Measurements from ENCODE around the gene FUS. TPM values are rescaled to one million over a fixed set of nuclear protein-coding genes. Genes with fewer than 3 reads are reported as not detected.

Gene FUS
- total RNA-seq, 1 donor from 2014 or later = 309 TPM

GRCh38 chr16:31130899-31131298 is 49.0 kb upstream of the FUS start:
- DNase-seq (ENCODE audit: low read depth) = no peak

GRCh38 chr16:31131416-31131815 is 48.5 kb upstream of the FUS start:
- peaks cover 14% of the 10 kb centered on the region for H3K36me3 Mint-ChIP-seq (ENCODE audit: low read depth, unreplicated experiment)
- peaks cover 6% of the 10 kb centered on the region for H3K27me3 Mint-ChIP-seq (ENCODE audit: low read depth, unreplicated experiment)
- Histone ChIP-seq H4K20me1 (ENCODE audit: insufficient read depth, low read length) (no peaks in the 10 kb centered on the region), H3K4me3 (ENCODE audit: insufficient read depth, low read depth, low read length) (no peak overlapping the region), H3K36me3 (ENCODE audit: insufficient read depth, low read length) (no peaks in the 10 kb centered on the region), H3K9ac (ENCODE audit: low read length) (no peak overlapping the region), H3K9me3 (ENCODE audit: insufficient read depth, low read depth, low read length) (no peaks in the 10 kb centered on the region), H2AFZ (ENCODE audit: low read depth, low read length) (no peak overlapping the region), H3K27ac (ENCODE audit: low read depth, low read length) (no peak overlapping the region), H3K4me1 (ENCODE audit: insufficient read depth, low read length) (peaks cover 16% of the 10 kb centered on the region), H3K27me3 (ENCODE audit: insufficient read depth, low read length) (no peaks in the 10 kb centered on the region), H3K79me2 (ENCODE audit: insufficient read depth, low read length) (no peaks in the 10 kb centered on the region), H3K4me2 (ENCODE audit: low read length) (no peak overlapping the region)
- H3K4me1 Mint-ChIP-seq (ENCODE audit: low read depth, unreplicated experiment) = peaks cover 4% of the 10 kb centered on the region
- H3K27ac Mint-ChIP-seq (ENCODE audit: unreplicated experiment) = no peak overlapping the region
- no peak for TF ChIP-seq EZH2 (IDR thresholded peaks at IDR 0.05; ENCODE audit: insufficient read depth, low read length)
- TF ChIP-seq, protein P1, sequence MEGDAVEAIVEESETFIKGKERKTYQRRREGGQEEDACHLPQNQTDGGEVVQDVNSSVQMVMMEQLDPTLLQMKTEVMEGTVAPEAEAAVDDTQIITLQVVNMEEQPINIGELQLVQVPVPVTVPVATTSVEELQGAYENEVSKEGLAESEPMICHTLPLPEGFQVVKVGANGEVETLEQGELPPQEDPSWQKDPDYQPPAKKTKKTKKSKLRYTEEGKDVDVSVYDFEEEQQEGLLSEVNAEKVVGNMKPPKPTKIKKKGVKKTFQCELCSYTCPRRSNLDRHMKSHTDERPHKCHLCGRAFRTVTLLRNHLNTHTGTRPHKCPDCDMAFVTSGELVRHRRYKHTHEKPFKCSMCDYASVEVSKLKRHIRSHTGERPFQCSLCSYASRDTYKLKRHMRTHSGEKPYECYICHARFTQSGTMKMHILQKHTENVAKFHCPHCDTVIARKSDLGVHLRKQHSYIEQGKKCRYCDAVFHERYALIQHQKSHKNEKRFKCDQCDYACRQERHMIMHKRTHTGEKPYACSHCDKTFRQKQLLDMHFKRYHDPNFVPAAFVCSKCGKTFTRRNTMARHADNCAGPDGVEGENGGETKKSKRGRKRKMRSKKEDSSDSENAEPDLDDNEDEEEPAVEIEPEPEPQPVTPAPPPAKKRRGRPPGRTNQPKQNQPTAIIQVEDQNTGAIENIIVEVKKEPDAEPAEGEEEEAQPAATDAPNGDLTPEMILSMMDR (IDR thresholded peaks at IDR 0.05; ENCODE audit: insufficient read depth, low read depth, low read length) = no peak
- DNase-seq (ENCODE audit: low read depth) (no peak), FAIRE-seq (no peak)
- H3K4me3 Mint-ChIP-seq (ENCODE audit: unreplicated experiment) = no peak overlapping the region
- peaks cover 2% of the 10 kb centered on the region for H3K9me3 Mint-ChIP-seq (ENCODE audit: unreplicated experiment)

More at GRCh38 chr16:31130899-31131298, 49.0 kb upstream of the FUS start:
- Histone ChIP-seq H3K4me1 (ENCODE audit: insufficient read depth, low read length) (peaks cover 16% of the 10 kb centered on the region), H3K9ac (ENCODE audit: low read length) (no peak overlapping the region), H3K79me2 (ENCODE audit: insufficient read depth, low read length) (no peaks in the 10 kb centered on the region), H4K20me1 (ENCODE audit: insufficient read depth, low read length) (no peaks in the 10 kb centered on the region), H3K27ac (ENCODE audit: low read depth, low read length) (no peak overlapping the region), H3K27me3 (ENCODE audit: insufficient read depth, low read length) (no peaks in the 10 kb centered on the region), H3K4me2 (ENCODE audit: low read length) (no peak overlapping the region), H2AFZ (ENCODE audit: low read depth, low read length) (no peak overlapping the region), H3K9me3 (ENCODE audit: insufficient read depth, low read depth, low read length) (no peaks in the 10 kb centered on the region), H3K36me3 (ENCODE audit: insufficient read depth, low read length) (no peaks in the 10 kb centered on the region), H3K4me3 (ENCODE audit: insufficient read depth, low read depth, low read length) (no peak overlapping the region)
- TF ChIP-seq EZH2 (IDR thresholded peaks at IDR 0.05; ENCODE audit: insufficient read depth, low read length) = no peak
- TF ChIP-seq, protein P1 (IDR thresholded peaks at IDR 0.05; ENCODE audit: insufficient read depth, low read depth, low read length) = no peak
- peaks cover 3% of the 10 kb centered on the region for H3K4me1 Mint-ChIP-seq (ENCODE audit: low read depth, unreplicated experiment)
- peaks cover 17% of the 10 kb centered on the region for H3K36me3 Mint-ChIP-seq (ENCODE audit: low read depth, unreplicated experiment)
- H3K27ac Mint-ChIP-seq (ENCODE audit: unreplicated experiment) = no peak overlapping the region
- peaks cover 6% of the 10 kb centered on the region for H3K27me3 Mint-ChIP-seq (ENCODE audit: low read depth, unreplicated experiment)
- H3K9me3 Mint-ChIP-seq (ENCODE audit: unreplicated experiment) = peaks cover 2% of the 10 kb centered on the region
- H3K4me3 Mint-ChIP-seq (ENCODE audit: unreplicated experiment) = no peak overlapping the region
- FAIRE-seq = no peak

GRCh38 chr16:31131841-31132271 is 48.1 kb upstream of the FUS start:
- peaks cover 14% of the 10 kb centered on the region for H3K36me3 Mint-ChIP-seq (ENCODE audit: low read depth, unreplicated experiment)
- no peaks in the 10 kb centered on the region for H4K20me1 ChIP-seq (ENCODE audit: insufficient read depth, low read length)
- H3K4me1 Mint-ChIP-seq (ENCODE audit: low read depth, unreplicated experiment) = peaks cover 4% of the 10 kb centered on the region
- no peak for FAIRE-seq
- no peaks in the 10 kb centered on the region for H3K9me3 ChIP-seq (ENCODE audit: insufficient read depth, low read depth, low read length)
- no peak overlapping the region for H3K27ac Mint-ChIP-seq (ENCODE audit: unreplicated experiment)
- no peaks in the 10 kb centered on the region for H3K36me3 ChIP-seq (ENCODE audit: insufficient read depth, low read length)
- no peaks in the 10 kb centered on the region for H3K27me3 ChIP-seq (ENCODE audit: insufficient read depth, low read length)
- no peak overlapping the region for H3K4me3 Mint-ChIP-seq (ENCODE audit: unreplicated experiment)
- H3K9me3 Mint-ChIP-seq (ENCODE audit: unreplicated experiment) = peaks cover 2% of the 10 kb centered on the region
- H3K4me2 ChIP-seq (ENCODE audit: low read length) = no peak overlapping the region
- no peaks in the 10 kb centered on the region for H3K79me2 ChIP-seq (ENCODE audit: insufficient read depth, low read length)
- H2AFZ ChIP-seq (ENCODE audit: low read depth, low read length) = no peak overlapping the region
- peaks cover 6% of the 10 kb centered on the region for H3K27me3 Mint-ChIP-seq (ENCODE audit: low read depth, unreplicated experiment)
- no peak for DNase-seq (ENCODE audit: low read depth)
- peaks cover 16% of the 10 kb centered on the region for H3K4me1 ChIP-seq (ENCODE audit: insufficient read depth, low read length)
- no peak overlapping the region for H3K9ac ChIP-seq (ENCODE audit: low read length)
- H3K4me3 ChIP-seq (ENCODE audit: insufficient read depth, low read depth, low read length) = no peak overlapping the region
- TF ChIP-seq, protein P1 (IDR thresholded peaks at IDR 0.05; ENCODE audit: insufficient read depth, low read depth, low read length) = no peak
- no peak for TF ChIP-seq EZH2 (IDR thresholded peaks at IDR 0.05; ENCODE audit: insufficient read depth, low read length)
- no peak overlapping the region for H3K27ac ChIP-seq (ENCODE audit: low read depth, low read length)

Measured in astrocyte (in vitro differentiated cells and primary cell).